ENCODE data around the gene SLC4A2. TPM values are rescaled to one million over a fixed set of nuclear protein-coding genes. Genes with fewer than 3 reads are reported as not detected.

SLC4A2 gene
- total and polyA plus RNA-seq, 7 donors: 12.3 to 124 (median 84.6) TPM

DNA sequence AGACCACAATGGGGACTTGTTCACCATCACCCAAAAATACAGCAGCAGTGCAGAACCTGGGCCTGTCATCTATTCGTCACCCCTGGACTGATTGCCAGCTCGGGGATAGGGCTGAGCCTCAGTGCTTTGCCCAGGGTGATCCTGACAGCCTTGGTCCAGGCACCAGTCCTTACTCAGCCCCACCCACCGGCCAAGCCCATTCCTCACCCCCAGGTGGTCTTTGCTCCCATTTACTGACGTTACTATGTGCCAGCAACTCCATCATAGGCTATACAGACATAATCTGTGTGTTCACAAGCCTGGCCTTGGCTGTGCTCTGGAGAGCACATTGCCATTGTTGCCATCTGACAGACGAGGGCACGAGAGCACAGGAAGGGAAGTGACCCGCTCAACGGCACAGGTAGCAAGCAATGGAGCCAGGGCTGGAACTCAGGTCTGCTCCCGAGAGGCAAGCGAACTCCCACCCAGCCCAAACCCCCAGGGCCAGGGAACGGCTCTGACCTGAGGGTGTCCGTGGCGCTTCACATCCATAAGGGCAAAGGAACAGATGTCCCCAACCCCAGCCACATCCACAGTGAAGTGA, 41.9 kb upstream of the SLC4A2 start:
- no peak for DNase-seq
- Histone ChIP-seq H3K4me1 (peaks cover 0 to 35% (median 32%) of the 10 kb centered on the region in 4 donors), H3K36me3 (no peaks in the 10 kb centered on the region), H3K27me3 (peaks cover 25 to 85% (median 51%) of the 10 kb centered on the region in 3 donors), H3K9me3 (no peaks in the 10 kb centered on the region), H3K27ac (no peak overlapping the region), H3K4me3 (no peak overlapping the region)
- intact Hi-C loops (cut with DNase I): no loop called here
- WGBS, 2 donors: 47% methylated on average over 13 of the region's 13 CpGs
- TF ChIP-seq POLR2A (IDR thresholded peaks at IDR 0.05) (no peak), EP300 (IDR thresholded peaks at IDR 0.05) (no peak), CTCF (IDR thresholded peaks at IDR 0.05) (no peak), POLR2AphosphoS5 (IDR thresholded peaks at IDR 0.05) (no peak)

DNA sequence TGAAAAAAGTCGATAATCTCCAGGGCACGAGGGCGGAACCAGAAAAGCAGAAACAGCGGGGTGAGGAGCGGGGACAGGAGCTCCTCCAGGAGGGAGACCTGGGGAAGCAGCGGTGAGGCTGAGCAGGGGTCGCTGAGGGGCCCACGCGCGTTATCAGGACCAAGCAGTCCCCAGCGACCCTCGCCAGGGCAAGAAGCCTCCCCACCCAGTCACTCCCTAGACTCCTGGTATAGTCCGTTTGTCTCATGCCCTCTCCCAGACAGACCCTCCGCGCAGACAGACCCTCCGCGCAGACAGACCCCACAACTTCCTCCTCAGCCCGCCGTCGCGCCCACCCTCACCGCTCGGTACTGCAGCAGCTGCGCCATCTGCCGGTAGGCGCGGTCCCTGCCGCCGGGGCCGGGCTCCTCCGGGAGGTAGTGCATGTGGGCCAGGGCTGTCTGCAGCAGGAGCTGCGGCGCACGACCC, 41.4 kb upstream of the SLC4A2 start:
- no peak for TF ChIP-seq POLR2AphosphoS5 (IDR thresholded peaks at IDR 0.05)
- TF ChIP-seq CTCF (IDR thresholded peaks at IDR 0.05): peak; percentile 71 to 95 (median 88)
- TF ChIP-seq EP300 (IDR thresholded peaks at IDR 0.05): no peak
- TF ChIP-seq POLR2A (IDR thresholded peaks at IDR 0.05): no peak
- H3K27me3 ChIP-seq: peaks cover 23 to 79% (median 49%) of the 10 kb centered on the region in 3 donors
- no peaks in the 10 kb centered on the region for H3K9me3 ChIP-seq
- H3K36me3 ChIP-seq: no peaks in the 10 kb centered on the region
- intact Hi-C loops (cut with DNase I): no loop called here
- peak; percentile 78 for DNase-seq
- WGBS, 2 donors: 4 to 9% methylated on average over 34 of the region's 34 CpGs
- H3K27ac ChIP-seq: no peak overlapping the region
- H3K4me3 ChIP-seq: peak overlapping the region in 2 of 4 donors; percentile 30 to 32
- peaks cover 0 to 31% (median 30%) of the 10 kb centered on the region in 4 donors for H3K4me1 ChIP-seq

GRCh38 chr7:151018421-151019129, 40.8 kb upstream of the SLC4A2 start:
- Histone ChIP-seq H3K9me3 (no peaks in the 10 kb centered on the region), H3K4me1 (peaks cover 0 to 25% (median 24%) of the 10 kb centered on the region in 4 donors), H3K36me3 (no peaks in the 10 kb centered on the region), H3K27ac (no peak overlapping the region), H3K4me3 (peak overlapping the region in 3 of 4 donors; percentile 5 to 32 (median 30)), H3K27me3 (peaks cover 19 to 74% (median 43%) of the 10 kb centered on the region in 3 donors)
- DNase-seq: no peak
- TF ChIP-seq POLR2AphosphoS5 (IDR thresholded peaks at IDR 0.05) (no peak), POLR2A (IDR thresholded peaks at IDR 0.05) (no peak), CTCF (IDR thresholded peaks at IDR 0.05) (no peak), EP300 (IDR thresholded peaks at IDR 0.05) (no peak)
- WGBS, 2 donors: 1 to 5% methylated on average over 82 of the region's 82 CpGs
- intact Hi-C loops (cut with DNase I): no loop called here

GRCh38 chr7:151019130-151019447, 40.3 kb upstream of the SLC4A2 start:
- intact Hi-C loops (cut with DNase I): no loop called here
- H3K36me3 ChIP-seq: no peaks in the 10 kb centered on the region
- peaks cover 0 to 20% (median 19%) of the 10 kb centered on the region in 4 donors for H3K4me1 ChIP-seq
- H3K27me3 ChIP-seq: peaks cover 14 to 68% (median 38%) of the 10 kb centered on the region in 3 donors
- no peaks in the 10 kb centered on the region for H3K9me3 ChIP-seq
- no peak for TF ChIP-seq POLR2AphosphoS5 (IDR thresholded peaks at IDR 0.05)
- no peak for TF ChIP-seq POLR2A (IDR thresholded peaks at IDR 0.05)
- TF ChIP-seq CTCF (IDR thresholded peaks at IDR 0.05): no peak
- TF ChIP-seq EP300 (IDR thresholded peaks at IDR 0.05): no peak
- peak overlapping the region in 3 of 4 donors; percentile 5 to 32 (median 30) for H3K4me3 ChIP-seq
- 14 to 19% methylated on average over 20 of the region's 20 CpGs for WGBS, 2 donors
- no peak overlapping the region for H3K27ac ChIP-seq
- no peak for DNase-seq
